ENCODE measurements around the gene SMG5. TPM values are rescaled to one million over a fixed set of nuclear protein-coding genes. Genes with fewer than 3 reads are reported as not detected.

SMG5 gene
- polyA plus RNA-seq, 1 donor from 2014 or later: 57.3 TPM

- Histone ChIP-seq H3K27ac (ENCODE audit: low read length) (no peak overlapping the region), H3K4me2 (ENCODE audit: low read length) (no peak overlapping the region), H3K4me3 (ENCODE audit: low read length) (no peak overlapping the region), H3K9me2 (ENCODE audit: insufficient read depth, low read length) (no peaks in the 10 kb centered on the region), H3K36me3 (ENCODE audit: insufficient read depth, low read length) (no peaks in the 10 kb centered on the region), H3K9ac (ENCODE audit: low read length) (no peak overlapping the region), H4K20me1 (ENCODE audit: insufficient read depth) (no peaks in the 10 kb centered on the region), H3K9me3 (ENCODE audit: low read length) (no peaks in the 10 kb centered on the region), H3K27me3 (ENCODE audit: insufficient read depth, low read depth, low read length) (no peaks in the 10 kb centered on the region), H2AFZ (ENCODE audit: low read depth, low read length) (no peak overlapping the region), H3F3A (ENCODE audit: insufficient read depth, low read length, poor library complexity, severe bottlenecking) (no peaks in the 10 kb centered on the region), H3K79me2 (replicated peaks; ENCODE audit: insufficient read depth, low read length) (no peaks in the 10 kb centered on the region)
- TF ChIP-seq POLR2AphosphoS5 (IDR thresholded peaks at IDR 0.05) (no peak), TAF1 (IDR thresholded peaks at IDR 0.05; ENCODE audit: low read depth) (no peak), SMC3 (conservative IDR thresholded peaks at IDR 0.05; ENCODE audit: poor library complexity) (no peak), EZH2 (IDR thresholded peaks at IDR 0.05; ENCODE audit: borderline replicate concordance, insufficient read depth, low read length, poor library complexity, severe bottlenecking) (no peak), MXI1 (conservative IDR thresholded peaks at IDR 0.05; ENCODE audit: poor library complexity, severe bottlenecking) (no peak), EP300 (conservative IDR thresholded peaks at IDR 0.05; ENCODE audit: poor library complexity, severe bottlenecking) (no peak), CTCF (IDR thresholded peaks at IDR 0.05; ENCODE audit: poor library complexity, severe bottlenecking) (no peak), RAD21 (conservative IDR thresholded peaks at IDR 0.05) (no peak), REST (IDR thresholded peaks at IDR 0.05; ENCODE audit: borderline replicate concordance) (no peak)
Observed at GRCh38 chr1:156204686-156205085, 77.9 kb downstream of the SMG5 start.

GRCh38 chr1:156203331-156203730 is 79.3 kb downstream of the SMG5 start:
- Histone ChIP-seq H3F3A (ENCODE audit: insufficient read depth, low read length, poor library complexity, severe bottlenecking) (no peaks in the 10 kb centered on the region), H3K9ac (ENCODE audit: low read length) (no peak overlapping the region), H3K9me2 (ENCODE audit: insufficient read depth, low read length) (no peaks in the 10 kb centered on the region), H4K20me1 (ENCODE audit: insufficient read depth) (no peaks in the 10 kb centered on the region), H3K27ac (ENCODE audit: low read length) (no peak overlapping the region), H3K27me3 (ENCODE audit: insufficient read depth, low read depth, low read length) (no peaks in the 10 kb centered on the region), H3K4me2 (ENCODE audit: low read length) (no peak overlapping the region), H3K36me3 (ENCODE audit: insufficient read depth, low read length) (no peaks in the 10 kb centered on the region), H3K4me3 (ENCODE audit: low read length) (no peak overlapping the region), H3K9me3 (ENCODE audit: low read length) (no peaks in the 10 kb centered on the region), H2AFZ (ENCODE audit: low read depth, low read length) (no peak overlapping the region), H3K79me2 (replicated peaks; ENCODE audit: insufficient read depth, low read length) (peaks cover 4% of the 10 kb centered on the region)
- TF ChIP-seq EZH2 (IDR thresholded peaks at IDR 0.05; ENCODE audit: borderline replicate concordance, insufficient read depth, low read length, poor library complexity, severe bottlenecking) (no peak), REST (IDR thresholded peaks at IDR 0.05; ENCODE audit: borderline replicate concordance) (no peak), SMC3 (conservative IDR thresholded peaks at IDR 0.05; ENCODE audit: poor library complexity) (no peak), TAF1 (IDR thresholded peaks at IDR 0.05; ENCODE audit: low read depth) (no peak), RAD21 (conservative IDR thresholded peaks at IDR 0.05) (no peak), EP300 (conservative IDR thresholded peaks at IDR 0.05; ENCODE audit: poor library complexity, severe bottlenecking) (no peak), POLR2AphosphoS5 (IDR thresholded peaks at IDR 0.05) (no peak), CTCF (IDR thresholded peaks at IDR 0.05; ENCODE audit: poor library complexity, severe bottlenecking) (no peak), MXI1 (conservative IDR thresholded peaks at IDR 0.05; ENCODE audit: poor library complexity, severe bottlenecking) (no peak)

Data from neural cell (in vitro differentiated cells).